NCI-H226 (cell line): ENCODE data around the gene MAP3K9.

Source experiments
- DNase-seq: peaks from one replicate; pipeline ENCODE4 v3.0.0-alpha.2; 2015

The MAP3K9 gene

DNA sequence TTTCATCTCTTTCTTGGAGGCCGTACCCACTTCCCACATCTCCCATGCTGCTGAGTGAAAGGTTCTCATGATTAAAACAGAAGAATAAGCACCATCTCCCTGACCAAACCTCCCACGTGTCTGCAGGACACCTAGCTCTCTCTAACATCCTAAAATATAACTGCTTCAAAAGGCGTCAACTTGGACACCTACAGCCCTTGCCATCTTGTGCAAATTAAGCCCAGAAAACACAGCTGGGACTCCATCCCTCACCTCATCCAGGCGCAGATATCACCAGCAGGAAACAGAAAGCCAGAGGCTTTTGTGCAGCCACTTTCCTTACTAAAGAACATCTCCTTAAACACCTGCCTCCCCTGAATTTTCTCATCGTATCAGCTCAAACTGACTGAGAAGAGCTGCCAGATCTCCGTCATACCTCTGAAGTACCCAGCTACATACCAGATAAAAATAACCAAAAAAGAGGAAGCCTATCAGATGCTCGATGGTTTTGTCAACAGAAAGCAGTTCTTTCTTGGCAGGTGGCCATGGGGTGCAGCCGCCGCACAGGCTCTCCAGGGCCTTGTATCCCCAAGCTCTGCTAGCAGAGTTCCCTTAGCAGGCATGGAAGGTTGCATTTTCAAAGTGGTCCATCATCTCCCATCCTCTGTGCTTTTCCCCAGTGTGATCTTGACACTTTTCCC is 28.8 kb downstream of the MAP3K9 start:
- DNase-seq, result no peak

DNA sequence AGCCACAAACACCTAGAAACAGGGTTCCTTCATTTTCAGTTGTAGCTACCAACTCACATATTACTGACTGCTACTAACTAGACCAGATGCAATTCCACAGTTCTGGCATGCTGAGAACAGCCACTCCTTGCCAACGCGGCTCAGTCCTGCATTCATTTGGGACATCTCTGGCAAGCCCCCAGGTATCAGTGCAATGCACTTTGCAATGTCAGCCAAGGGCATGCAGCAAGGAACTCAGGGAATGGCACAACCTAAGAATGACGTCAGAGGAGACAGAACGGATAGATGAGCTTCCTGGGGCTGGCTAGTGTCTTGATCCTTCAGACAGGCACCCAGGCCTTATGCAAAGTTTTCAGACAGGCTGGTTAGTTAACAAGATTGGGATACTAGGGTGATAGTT is 29.6 kb downstream of the MAP3K9 start:
- no peak for DNase-seq

DNA sequence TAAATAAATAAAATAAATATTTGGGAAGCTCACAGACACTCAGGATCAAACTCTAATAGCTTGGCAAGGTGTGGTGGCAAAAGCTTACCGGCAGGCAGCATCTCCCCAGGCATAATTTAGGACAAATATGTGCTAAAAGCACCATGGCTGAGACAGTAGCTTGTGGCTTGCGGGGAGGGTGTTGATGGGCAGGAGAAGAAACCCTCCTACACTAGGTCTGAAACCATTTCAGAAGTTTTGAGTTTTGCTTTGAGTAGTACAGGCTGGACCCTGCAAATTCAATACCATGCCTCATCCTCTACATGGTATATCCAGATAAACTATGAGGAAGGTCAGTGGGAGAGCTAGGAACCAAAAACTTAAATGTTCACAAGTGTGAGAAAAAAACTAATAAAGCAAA is 33.1 kb downstream of the MAP3K9 start:
- DNase-seq, result no peak

DNA sequence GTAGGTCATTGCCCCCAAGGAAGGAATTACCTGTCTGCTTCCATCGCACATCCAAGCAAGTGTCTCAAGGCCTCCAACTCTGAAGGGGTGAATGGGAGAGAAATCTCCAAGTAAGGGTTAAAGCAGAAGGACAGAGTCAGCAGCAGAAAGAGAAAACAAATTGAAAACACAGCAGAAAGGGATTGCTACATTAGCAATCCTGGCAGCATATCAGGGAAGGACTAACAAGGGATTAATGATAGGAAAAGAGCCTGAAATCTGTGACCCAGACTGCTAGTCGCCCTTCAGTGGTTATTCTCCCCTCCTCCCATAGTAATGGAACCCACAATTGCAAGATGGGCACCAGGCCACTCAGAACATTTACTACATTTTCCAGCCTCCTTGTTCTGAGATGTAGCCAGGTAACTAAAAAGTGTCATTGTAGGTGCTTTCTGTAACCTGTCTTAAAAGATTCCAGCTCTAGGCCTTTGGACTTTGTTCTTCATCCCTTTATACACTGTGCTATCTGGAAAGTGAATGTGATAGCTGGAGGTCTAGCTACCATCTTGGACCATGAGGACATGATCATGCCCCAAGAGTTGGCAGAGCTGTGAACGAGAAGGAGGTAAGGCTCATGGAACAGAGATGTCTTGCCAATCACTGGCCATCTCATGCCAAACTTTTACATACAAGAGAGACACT is 36.0 kb downstream of the MAP3K9 start:
- DNase-seq, result no peak

DNA sequence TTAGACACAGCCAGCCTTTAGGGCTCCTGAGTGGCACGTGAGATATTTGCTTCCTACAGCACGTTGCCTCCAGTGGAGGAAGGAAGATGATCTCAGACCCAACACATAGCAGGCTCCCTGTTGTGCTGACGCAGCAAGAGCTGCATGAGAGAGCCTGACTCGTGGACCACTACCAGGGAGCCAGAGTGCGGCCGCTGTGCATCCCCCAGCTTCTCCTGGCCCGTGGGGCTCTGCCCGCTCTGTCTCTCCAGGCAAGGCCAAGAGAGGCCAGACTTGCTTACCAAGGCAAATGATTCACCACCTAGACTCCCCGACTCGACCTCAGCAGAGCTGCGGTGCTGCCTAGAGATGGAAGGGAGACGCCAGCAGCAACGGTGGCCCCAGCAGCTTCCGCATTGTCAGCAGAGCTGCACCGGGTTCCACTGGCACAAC is 37.5 kb downstream of the MAP3K9 start:
- DNase-seq, result no peak

DNA sequence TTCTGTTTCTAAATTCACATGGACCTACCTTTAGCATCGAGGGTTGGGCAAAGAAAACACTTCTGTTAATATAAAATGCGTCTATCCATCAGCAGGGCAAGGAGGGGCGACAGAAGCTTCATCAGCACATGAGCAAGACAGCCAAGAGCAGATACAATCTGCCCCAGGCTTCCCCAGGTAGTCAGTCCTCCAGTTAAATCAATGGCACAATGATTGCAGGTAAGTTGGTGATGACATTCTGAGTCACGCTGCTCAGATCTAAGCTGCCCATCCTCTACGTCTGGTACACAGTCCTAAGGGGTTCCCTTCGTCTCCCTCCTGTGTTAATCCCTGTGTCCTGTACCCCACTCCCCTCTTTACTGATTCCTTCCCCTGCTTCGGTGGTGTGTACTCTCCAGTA is 38.8 kb downstream of the MAP3K9 start:
- DNase-seq, result no peak

DNA sequence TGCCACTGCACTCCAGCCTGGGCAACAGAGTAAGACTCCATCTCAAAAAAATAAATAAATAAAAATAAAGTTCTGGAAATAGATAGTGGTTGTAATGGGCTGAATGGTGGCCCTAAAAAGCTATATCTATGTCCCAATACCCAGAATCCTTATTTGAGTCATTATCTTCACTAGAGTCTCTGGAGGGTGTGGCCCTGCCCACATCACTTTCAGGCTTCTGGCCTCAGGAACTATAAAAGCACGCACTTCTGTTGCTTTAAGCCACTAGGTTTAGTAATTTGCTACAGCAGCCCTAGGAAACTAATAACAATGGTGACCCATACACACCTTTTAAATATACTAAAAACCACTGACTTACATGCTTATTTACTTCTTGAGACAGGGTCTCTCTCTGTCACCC is 49.9 kb downstream of the MAP3K9 start:
- no peak for DNase-seq

DNA sequence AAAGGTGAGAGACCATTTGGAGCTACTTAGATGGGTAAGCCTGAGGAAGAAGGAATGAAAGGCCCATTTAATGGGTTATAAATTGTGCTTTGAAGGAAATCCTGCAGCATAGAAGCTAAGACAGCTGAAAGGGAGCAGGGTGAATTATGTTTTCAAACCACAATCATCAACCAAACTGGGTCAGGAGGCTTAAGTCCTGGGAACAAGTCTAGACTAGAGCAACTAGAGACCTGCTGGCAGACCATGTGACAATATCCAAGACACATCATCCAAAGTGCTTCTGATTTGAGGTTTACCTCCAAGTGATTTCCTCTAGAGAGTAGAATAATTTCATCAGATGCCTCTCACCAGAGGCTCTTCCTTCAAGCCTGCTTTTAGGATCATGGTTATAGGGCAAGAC is 53.7 kb downstream of the MAP3K9 start:
- DNase-seq, result no peak

DNA sequence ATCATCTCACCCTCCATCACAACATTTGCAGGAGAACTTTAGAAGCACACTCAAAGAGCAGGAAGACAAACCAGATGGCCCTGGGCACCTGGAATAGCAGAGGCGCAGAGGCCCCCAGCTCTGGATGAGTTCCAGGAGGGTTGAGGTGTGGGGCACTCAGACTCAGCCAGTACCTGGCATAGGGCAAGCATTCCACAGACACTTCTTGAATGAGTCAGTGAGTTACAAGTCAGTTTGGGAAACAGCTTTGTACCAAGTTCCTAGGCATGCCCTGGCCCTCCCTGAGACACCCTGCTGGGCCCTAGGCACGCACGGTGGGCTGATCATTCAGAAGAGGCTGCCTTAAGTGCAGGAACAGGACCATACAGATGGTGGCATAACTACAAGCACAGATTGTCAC is 54.3 kb downstream of the MAP3K9 start:
- DNase-seq, result peak; percentile 98

DNA sequence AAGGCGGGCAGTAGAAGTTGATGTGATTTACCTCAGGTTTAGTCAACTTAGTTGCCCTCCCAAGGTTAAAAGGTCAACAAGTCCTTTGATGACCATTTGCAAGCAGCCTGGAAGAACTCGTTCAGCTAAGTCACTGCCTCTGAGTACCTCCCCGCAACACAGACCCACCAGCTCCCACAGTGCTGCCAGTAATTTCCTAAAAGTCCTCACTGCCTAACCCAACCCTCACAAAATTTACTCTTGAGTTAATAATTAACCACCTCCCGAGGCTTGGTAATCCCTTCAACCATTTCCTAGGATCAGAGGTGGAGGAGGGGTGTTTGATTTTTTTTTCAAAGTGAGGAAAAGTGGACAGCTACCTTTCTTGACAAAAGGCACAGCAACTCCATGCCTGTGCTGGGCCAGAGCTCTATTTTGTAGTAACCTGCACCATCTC is 55.8 kb downstream of the MAP3K9 start:
- no peak for DNase-seq

DNA sequence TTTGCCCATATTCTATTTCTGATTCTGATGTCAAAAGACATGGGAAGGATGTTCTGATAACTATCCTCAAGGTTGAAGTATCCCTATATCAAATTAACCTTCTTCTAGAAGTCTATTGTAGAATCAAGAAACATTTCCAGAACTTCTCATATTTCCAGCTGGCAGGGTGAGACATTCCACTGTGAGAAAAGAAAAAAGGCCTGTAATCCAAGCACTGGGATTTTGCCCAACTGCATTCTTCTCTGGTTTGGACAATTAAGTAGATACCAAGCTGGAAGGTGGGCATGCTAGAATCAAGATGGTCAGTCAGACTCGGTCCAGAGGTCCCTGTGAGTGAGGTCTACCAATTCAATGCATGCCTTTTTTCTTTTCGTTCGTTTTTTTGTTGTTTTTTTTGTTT is 60.9 kb downstream of the MAP3K9 start:
- DNase-seq, result no peak

DNA sequence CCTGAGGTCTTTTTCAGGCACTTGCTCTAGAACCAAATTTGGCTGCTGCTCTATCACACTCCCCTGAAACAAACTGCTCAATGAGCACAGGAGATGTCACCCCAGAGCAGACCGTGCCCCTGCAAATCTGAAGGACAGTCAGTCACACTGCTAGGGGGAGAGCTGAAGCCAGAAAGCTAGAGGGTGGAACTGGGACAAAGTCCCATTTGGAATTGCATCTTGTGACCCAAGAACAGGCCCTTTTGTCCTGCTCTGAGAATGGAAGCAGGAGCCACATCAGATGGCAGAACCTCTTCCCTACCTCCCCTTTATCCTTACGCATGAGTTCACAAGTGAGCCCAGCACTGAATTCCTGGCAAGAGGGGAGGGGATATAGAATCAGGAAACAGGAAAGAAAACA is 64.7 kb downstream of the MAP3K9 start:
- no peak for DNase-seq

DNA sequence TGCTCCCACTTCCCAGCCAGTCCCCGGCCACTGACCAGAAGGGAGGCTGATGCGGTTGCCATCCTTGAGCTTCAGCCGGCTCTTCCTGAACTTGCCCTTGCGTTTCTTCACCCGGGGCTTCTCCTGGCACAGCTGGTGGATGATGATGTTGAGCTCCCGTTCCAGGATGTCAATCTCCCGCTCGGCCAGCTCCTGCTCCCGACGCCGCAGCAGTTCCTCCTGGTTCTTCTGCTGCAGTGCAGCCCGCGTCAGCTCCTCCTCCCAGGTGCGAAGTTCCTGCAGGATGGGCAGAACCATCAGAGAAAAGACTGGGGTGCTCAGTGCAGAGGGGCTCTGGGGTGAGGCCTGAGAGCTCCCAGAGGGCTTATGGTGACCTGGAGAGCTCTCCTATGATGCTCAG is 67.0 kb downstream of the MAP3K9 start:
- DNase-seq, result no peak

DNA sequence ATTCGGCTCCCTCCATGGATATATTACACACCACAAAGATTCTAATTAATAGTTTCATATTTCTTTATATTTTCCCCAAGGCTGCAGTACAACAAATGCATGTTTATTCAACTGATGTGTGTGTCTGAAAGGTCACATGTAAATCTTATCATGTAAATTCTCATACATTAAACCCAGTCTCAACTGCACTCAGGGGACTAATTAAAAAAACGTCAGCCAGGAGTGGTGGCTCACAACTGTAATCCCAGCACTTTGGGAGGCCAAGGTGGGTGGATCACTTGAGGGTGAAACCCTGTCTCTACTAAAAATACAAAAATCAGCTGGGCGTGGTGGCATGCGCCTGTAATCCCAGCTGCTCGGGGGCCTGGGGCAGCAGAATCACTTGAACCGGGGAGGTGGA is 67.8 kb downstream of the MAP3K9 start:
- no peak for DNase-seq

DNA sequence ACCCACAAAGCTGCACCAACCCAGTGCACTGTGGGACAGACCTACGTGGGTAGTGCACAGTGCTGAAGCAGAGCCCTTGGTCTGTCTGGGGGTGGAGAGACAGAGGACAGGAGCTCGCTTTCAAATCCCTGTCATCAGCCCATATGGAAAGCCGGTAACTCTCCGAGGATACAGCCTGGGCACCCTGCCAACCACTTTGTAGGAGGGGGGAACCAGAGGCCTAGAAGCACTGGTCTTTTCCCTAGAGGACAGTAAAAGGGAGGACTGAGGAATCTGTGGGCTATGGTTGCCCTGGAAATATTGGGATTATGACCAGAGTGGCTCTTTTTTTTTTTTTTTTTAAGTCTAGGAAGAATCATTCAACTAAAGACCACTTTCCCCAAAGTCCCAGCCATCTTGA is 74.3 kb downstream of the MAP3K9 start:
- no peak for DNase-seq

DNA sequence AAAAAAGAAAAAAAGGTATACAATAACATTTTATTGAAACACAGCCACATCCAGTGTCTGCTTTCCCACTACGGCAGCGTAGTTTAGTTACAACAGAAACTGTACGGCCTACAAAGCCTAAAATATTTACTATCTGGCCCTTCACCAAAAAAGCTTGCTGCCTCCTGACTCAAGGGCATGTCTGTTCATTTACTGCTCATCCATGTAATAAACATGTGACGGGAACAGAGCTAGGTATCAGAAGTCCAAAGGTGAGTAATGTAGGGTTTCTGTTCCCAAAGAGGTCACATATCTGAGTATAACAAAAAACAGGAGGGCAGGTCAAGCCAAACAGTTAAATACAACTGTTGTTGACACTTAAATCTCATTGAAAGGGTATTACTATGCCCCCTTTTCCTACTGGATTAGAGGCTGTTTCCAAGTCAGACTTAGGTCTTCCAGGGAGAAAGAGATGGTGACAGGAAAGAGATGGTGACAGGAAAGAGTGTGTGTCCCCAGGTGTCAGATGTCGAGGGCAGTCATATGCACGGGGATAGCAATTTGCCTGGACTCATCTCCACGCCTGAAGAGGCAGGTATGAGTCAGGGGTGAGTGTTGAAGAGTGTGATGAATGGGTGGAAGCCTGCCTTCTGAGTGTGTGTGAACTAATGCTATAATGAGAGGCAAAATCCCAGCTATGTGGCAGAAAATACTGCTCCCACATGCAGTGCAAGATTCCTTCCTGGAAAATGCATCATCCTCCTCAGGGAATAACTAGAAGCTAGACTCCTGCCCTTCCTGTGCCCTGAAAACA is 77.7 kb downstream of the MAP3K9 start:
- peak; percentile 43 for DNase-seq

DNA sequence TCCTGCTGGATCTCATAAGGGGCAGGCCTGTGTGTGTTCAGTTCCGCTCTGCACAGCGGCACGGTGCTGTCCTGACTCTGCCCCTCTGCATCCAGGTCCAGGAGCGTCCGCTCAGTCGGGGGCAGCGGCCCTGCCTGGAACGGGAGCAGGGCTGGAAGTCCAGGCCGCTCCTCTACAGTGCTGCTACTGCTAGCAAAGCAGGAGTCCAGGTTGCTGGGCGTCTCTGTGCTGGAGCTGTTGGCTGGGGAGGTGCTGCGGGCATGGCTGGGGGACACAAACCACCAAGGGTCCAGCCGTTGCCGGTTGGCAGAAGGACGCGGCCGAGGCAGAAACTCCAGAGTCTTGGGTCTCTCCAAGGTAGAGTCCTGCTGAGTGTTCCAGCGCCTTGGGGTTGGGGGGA is 78.9 kb downstream of the MAP3K9 start:
- DNase-seq, result no peak

DNA sequence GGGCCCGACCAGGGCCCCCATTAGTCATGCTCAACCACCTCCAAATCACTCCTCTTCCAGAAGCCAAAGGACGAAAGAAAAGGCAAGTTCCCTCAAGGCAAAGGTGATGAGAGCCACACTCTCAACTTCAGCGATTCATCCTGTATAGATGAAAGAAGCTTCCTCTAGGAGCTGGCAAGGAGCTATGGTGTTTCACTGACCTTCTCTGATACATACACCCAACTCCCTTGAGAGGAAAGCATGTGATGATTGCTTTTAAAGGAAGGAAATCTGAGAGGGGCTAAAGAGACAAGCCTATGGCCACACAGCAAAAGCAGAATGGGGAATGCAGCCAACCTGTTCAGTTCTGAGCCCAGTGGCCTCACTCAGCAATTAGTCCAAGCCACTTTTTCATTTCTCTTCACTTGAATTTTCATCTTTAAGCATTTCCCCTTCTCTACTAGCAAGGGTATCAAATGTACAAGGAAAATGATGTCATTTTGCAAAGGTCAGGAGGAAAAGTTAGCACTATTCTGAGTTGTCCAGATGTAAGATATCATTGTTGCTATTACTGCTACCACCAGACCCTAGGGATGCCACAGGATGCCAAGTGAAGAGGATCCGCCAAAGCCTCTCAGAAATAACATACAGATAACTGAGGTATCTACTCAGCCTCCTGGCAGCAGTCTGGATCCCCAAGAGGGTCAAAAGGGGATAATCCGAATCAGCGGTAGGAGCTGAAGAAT is 82.5 kb downstream of the MAP3K9 start:
- DNase-seq, result no peak

DNA sequence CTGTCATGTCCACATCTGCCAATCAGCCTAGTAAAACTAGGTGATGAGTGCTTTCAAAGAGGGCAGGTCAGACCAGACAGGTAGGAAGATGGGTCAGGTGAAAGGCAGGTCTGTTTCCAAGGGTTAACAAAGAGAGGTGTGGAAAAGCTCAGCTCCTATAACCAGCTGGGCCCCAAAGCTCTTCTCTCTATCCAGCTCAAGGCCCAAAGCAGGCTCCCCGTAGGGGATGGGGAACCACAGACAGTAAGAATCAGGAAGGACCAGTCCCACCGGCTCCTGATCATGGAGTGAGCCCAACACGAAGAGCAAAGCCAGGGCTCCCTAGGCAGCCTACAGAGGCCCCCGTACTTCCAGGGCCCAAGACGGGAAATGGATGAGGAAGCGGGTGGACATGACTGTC is 84.4 kb downstream of the MAP3K9 start:
- DNase-seq, result no peak

DNA sequence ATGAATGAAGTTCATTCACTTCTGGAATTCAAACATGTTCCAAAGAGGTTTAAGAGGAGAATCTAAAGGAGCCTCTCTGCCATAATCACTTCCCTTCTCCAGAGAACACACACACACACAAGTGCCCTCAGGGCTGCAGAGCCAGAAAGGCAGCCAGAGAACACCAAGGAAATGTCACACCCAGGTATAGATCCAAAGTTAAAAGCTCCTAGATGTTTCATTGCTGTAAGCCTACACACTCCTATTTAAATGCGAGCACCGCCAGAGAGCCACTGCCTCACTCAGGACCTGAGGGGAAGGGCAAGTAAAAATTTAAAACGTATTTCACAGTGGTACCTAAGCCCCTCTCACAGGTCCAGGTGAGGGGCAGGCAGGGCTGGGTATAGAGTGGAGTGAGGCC is 85.2 kb downstream of the MAP3K9 start:
- DNase-seq, result no peak

DNA sequence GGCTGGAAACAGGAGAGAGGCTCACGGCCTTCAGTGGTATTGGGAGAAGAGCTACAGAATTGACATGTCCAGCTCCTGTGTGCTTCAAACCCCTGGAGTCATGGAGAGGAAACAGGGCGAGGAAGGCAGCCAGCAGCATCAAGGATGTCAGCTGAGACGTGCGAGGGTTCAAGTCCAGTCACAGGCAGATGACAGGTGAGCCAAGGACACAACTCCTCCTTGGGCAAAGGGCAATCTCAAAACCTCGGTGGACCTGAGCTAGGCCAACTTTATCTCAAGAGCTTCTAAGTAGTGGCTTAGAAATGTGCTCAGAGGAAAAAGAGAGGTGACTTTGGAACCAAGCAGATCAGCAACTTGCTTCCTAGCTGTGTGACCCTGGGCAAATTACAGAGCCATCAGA is 86.0 kb downstream of the MAP3K9 start:
- no peak for DNase-seq

DNA sequence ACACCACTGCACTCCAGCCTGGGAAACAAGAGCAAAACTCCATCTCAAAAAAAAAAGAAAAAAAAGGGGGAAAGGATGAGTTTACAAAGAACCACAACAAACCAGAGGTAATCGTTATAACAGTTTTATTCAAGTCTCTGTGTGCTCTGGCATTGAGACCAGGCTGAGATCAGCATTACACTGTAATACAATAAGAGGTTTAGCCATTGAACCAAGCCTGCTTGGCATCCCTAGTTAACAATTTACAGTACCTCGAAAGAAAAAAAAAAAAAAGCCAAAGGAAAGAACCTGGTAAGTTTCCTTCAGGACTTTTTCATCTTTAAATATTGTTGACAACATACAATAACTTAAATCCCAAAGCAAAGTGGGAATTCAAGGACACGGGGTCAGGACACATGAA is 86.9 kb downstream of the MAP3K9 start:
- no peak for DNase-seq

DNA sequence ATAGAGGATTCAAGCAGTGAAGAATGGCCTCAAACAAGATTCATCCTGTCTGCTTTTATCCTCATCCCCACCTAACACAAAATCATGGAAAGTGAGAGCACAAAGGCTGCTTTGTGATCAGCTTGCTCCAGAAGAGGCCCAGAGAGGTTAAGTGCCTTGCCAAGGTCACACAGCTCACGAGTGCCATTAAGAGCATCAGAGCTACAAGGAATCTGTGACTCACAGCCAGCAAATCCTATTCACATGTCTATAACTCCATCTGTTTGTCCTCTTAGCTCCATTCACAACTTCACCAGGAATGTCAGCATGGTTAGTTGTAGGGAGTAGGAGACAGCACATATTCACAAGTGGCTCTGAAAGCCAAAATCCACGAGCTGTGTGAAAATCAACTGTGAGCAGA is 87.8 kb downstream of the MAP3K9 start:
- DNase-seq, result no peak
